HG03460 (cell line): ENCODE results near the gene SMIM21.

Source experiments
- ATAC-seq: cut with Tn5 transposase; IDR thresholded peaks from one replicate; pipeline ENCODE4 v1.9.1; 2021; ENCODE audit not compliant: unreplicated experiment

Gene SMIM21

DNA sequence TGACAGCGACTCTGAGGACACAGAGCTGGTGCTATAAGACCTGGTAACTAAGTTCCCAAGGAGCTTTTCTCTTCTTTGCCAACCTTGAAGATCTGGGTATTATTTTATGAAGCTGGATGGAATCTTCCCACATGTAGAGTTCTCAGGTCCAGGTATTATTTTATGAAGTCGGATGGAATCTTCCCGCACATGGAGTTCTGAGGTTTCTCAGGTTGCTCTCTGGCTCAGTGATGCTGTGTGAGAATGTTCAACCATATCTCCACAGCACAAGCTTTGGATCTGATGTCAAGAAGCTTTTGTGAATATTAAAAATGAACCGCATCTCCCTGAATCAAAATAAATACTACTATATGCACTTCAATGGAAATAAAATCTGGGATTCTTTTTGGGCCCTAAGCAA lies at the start of gene SMIM21:
Gene SMIM21, minus strand, starts transcription at position 101 of the 400 bp plus-strand sequence. CDS start 140 bp downstream, outside the sequence.
- ATAC-seq: no peak

DNA sequence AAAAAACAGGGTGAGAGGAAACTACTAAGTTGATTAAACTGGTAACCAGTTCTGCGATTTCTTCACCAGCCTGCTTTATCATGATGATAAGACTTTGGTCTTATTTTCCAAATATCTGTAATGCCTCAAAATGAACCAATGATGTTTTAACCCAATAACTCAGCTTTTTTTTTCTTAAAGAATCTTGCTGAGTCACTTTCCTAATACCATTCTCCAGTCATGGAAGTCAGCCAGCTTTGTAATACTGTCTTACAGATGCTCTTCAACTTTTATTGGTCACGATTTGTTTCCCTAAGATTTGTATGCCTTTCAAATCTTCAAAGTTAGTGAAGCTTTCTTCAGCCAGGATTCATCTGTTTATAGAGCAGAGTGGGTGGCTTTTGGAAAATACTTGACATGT lies 47.7 kb upstream of the SMIM21 start:
- no peak for ATAC-seq

DNA sequence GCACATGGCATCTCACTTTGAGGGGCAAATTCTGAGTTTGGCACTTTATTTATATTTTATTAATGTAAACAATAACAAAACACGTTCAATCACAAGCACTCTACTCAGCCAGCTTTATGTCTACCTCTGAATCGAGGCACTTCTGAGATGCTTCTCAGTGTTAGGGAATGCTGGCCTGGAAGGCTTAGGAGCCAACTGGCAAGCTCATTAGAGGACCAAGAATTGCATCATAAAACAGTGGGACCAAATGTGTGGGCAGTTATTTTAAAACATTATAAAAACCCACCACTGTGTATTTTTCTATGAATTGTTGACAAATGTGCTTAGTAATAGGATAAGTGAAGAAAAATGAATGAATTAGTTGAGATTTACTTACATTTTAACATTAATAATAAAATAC lies 46.8 kb upstream of the SMIM21 start:
- no peak for ATAC-seq

DNA sequence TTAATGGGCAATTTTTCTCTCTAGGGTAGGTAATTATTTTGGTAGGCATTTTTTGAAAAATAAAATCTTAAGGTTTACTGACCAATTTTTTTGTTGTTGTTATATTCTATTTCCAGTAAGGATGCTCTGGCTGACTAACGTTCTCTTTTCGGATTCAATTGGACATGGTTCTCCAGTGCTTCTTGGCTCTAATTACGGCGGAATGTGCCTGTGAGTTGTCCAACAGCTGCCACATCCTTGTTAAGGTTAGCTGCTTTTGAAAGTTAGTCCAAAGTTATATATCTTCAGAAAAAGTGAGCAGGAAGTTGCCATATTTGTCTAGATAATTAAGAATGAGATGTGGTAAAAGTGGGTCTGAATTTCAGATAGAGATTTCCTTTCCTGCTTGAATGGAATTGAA lies 45.8 kb upstream of the SMIM21 start:
- ATAC-seq: no peak

DNA sequence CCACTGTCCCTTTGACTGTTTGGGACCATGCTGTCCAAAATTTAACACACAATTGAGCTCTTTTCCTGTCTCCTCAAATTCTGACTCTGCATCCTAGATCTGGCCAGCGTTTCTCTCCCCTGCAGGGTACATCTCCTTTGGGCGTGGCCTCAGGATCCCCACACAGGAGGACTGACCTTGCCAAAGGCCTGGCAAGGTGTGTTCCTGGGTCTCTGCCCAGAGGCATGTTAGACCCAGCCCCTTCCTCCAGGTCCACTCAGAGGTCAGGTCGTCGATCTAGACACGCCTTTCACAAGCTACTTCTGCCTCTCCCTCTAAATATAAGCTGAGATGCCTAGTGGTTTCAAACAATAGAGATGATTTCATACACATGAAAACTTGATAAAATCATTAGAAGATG lies 45.4 kb upstream of the SMIM21 start:
- no peak for ATAC-seq

DNA sequence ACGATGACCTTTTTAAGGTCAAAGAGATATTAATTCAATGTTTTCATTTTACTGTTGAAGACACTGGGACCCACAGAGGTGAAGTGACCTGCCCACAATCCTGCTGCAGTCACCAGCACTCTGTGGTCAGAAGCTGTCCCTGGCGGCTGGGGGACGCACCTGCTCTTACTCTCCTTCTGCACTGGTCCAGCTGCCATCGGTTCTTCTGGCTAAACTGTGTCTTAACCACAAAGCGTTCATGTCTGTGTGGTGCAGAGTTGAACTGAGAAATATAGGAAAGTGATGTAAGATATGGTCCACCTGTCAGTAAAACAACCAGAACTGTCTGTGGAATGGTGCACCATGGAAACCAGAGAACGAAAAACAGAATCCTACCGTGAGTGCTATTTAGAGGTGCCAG lies 44.9 kb upstream of the SMIM21 start:
- no peak for ATAC-seq

DNA sequence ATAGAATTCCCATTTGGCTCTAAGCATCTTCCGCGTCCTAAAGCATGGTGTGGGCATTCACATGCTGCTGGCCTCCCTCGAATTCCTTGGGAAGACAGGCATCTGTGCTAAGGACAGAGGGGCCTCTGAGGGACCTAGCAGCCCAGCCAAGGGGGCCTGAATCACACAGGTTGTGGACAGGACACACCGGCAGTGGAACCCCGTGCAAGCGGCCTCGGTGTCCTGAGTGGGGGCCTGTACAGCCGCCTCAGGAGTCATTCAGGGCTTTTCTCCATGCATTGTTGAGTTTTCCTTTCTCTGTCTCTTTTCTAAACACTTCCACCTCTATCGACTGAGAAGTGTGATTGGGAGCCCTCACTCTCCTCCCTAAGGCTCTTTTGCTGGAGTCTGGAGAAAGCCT lies 44.3 kb upstream of the SMIM21 start:
- no peak for ATAC-seq

DNA sequence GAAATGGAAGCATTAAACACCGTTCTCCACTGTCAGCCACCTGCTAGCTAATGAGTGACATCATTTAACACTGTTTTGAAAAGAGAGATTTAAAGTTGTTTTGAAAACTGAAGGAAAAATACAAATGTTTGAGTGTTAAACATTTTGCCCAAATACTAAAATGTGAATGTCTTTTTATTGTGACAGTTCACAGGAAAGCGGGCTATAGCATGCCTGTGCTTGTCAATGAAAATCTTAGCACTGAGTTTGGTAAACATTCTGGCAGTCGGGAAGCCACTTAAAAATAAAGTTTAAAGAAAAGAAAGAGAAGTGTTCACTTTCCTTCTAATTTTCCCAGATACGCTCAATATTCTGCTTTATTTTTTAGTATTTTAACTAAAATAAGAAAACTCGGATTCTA lies 40.3 kb upstream of the SMIM21 start:
- no peak for ATAC-seq

DNA sequence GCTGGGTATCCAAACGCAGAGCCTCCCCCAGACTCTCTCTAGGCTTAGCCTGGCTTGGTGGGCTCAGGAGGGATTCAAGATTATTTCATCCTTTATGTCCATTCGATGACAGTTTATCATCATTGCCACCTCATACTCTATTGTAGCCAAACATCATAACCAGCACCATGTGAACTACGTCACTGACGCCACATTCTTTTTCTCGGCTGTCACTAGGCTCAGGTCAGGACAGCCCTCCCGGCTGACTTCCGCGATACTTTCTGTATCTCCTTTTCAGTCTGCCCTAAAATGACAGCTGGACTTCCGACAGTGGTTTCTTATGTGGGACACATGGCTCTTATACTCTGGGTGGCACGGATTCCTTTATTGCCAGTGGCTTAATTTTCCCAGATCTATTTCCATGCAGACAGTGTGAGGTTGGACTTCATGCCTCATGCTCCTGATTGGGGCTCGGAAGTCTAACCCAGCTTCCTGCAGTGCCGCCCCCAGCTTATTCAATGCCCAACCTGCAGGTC lies 39.8 kb upstream of the SMIM21 start:
- no peak for ATAC-seq

DNA sequence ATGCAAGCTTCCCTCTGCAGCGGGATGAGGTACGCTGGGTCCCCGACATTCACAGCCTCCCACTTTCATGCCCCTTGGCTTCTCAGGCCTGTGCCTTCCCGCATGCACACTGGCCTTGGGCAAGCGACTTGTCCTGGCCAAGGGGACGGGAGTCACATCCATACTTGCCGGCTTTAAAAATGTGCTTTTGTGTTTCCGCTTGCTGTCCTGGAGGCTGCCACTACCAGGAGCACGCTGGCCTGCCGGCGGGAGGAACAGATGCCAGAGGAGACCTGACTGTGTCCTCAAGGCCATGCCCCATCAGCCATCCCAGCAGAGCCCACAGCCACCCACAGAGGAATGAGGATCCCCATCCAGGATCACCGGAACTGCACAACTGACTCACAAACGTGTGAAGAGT lies 36.9 kb upstream of the SMIM21 start:
- no peak for ATAC-seq

DNA sequence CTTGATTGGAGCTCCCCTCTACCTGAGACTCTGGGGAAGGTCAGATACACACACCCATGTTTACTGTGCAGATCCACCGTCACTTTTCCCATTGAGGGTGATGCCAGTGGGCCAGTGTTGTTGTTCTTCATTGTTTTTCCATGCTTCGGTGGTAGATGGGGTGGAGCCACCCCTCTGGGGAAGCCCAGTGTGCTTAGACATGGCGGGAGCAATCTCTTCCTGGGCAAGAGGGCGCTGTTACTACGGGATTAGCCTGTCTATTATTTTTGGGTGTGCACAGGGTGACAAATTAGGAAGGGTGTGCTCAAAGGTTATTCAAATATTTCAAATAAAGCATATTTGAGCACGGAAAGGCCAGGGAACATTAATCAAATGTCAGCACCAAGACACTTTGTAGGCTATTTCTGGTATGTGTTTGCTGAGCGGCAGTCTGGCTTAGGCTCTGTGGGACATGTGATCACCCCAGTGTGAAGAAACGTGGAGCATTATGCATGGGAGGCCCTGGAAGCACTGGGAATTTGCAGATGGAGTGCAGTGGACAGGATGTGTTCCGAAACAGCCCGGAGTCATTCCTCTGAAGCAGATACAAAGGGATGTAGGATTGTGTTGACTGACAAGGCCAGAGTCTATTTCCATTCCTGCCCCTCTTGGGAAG lies 34.8 kb upstream of the SMIM21 start:
- ATAC-seq: no peak

DNA sequence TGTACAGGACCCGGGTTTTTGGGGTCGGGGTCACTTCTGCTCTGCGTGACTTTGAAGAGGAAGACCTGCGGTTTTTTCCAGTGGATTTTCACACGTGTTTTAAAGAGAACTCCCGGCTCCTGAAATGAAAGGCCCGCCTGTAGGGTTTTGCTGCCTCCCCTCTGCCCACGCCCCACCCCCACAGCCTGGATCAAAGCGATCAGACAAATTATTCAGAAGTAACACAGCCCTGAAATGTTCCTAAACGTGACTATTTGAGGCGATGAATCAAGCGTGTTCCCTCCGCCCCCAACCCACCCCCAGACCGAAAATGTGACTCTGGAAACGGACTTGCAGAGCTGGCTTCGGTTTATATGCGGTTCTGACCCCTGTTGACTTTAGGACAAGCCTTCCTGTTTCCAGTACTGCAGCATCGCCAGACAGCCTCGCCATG lies 28.7 kb upstream of the SMIM21 start:
- ATAC-seq: no peak

DNA sequence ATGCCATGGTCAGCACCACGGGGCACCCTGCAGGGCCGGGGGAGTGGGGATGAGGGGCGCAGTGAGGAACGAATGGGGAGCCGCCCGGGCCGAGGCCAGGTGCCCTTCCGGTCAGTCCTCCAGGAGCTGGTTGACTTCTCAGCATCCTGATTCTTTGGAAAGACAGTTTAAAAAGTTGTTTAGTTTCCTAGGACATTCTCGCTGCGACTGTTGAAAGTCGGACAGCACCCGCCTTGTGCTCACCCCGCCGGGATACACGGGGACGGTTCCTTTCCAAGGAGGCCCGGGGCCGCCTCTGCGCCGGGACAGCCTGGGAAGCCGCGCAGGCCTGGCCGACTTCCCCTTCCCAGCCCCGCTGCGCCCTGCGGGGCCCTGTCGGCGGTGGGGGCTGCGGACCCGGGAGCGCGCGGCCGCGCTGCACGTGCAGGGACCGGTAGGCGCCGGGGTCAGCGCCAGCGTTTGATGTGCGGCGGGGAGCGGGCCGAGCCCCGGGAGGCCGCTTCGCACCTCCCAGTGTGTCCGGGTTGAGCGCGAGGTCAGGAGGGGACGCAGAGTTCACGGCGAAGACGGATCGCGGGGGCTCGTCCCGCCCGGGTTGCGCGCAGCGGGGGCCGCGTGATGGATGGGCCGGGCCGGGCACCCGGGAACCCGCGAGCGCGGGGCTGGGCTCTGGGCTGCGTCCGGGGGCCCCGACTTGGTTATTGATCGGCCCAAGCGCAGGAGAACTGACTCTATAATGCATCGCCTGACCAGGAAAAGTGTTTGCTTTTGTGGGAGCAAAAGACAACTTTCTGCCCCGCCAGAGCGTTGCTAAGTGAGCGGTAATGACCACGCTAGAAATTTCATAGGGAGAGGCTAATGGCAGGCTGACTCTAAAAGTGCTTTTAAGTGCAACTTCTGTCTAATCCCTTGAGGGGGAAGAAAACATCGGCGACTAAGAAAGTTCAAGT lies 28.0 kb upstream of the SMIM21 start:
- no peak for ATAC-seq

DNA sequence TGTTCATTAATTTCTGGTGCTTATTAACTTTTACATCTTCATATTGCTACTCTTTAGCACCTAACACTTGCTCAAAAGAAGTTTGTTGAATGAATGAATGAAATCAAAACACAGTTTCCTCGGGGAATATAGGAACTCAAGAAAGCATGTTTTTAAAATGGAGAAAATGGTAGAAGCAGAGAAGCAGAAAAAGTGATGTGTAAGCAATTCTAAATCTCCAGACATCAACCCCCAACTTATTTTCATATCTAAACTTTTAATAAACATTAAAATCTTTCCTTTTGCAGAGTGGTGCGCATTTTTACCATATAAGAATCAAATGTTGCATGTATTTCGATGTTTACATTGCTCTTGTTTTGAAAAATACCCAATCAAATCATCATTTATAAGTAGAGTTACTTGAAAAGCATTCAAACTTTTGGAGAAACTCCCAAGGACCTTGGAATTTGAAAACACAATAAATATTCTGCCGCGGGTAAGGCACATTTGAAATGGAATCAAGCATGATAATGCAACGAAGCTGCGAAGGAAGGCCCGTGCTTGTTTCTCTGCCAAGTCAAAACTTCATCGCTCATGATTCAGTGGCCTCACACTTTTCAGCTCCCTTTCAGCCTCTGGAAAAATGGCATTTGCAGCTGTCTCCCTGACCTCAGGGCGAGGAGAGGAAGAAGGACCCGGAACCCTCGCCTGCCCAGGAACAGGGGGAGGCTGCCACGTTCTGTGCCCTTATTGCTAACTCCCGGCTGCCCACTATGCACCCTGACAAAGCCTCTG lies 26.7 kb upstream of the SMIM21 start:
- no peak for ATAC-seq

DNA sequence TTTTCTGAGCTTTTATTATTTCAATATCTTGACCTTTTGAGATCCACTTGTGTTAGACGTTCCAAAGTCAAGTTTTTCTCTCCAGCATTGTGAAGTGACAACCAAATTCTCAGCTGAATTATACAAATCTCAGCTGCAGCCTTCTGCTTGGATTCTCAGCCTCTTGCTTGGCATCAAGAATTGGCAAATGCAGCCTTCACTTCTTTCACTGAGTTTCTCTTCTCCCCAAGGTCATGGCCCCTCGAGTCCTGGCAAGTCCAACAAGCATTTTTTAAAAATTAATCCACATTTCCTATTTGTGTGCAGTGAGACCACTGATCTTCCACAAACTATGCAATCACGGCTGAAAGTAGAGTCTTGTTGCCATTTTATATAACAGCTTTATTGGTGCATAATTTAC lies 23.4 kb upstream of the SMIM21 start:
- ATAC-seq: no peak

DNA sequence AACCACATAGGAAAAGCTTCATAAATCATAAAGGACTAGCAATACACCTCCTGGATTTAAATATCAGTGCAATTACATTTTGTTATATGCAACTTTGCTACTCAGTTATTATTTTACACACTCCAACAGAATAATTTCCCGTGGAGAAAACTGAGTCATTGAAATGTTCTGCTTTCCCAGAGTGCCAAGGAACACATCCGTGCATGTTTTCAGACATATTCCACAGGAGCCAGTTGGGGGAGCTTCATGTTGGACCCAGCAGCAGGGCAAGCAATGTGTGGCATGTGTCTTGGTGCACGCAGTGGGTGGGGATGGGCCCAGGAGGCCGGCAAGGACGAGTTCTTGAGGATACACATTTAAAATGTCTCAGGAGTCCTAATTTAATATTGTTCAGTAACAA lies 14.4 kb upstream of the SMIM21 start:
- no peak for ATAC-seq

DNA sequence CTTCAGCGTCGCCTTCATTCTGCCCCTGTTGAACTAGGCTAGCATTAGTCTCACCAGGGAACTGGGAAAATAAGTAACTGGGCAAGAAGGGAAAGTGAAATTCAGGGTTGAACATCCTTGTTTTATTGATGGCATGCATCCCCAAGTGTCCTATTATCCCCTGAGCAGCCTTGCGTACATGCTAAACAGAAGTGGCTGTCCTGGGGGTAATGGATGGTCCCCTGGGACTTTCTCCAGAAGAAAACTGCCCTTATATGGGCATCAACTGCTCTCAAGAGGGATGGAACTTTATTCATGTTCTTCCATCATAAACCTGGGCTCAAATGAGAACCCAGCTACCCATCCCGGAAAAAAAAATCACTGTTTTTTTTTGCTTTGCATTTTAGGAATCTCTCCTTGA lies 11.8 kb upstream of the SMIM21 start:
- ATAC-seq: no peak

DNA sequence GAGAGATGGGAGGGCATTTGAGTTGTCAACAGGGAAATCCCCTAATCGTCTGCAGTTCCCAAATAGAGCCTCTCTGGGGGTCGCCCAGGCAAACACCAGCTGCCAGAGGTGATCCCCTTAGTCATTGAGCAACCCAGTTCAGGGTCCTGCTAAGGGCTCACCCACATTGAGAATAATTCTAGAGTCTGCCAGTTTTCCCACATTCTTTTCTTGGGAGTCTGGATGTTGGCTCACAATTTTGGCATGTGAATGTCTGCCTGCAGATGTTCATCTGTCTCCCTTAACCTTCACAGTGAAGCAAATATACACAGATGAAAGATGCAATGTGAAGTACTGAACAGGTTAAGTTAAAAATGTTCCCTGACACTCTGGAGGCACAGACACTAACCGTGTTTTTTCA lies 11.4 kb upstream of the SMIM21 start:
- no peak for ATAC-seq

DNA sequence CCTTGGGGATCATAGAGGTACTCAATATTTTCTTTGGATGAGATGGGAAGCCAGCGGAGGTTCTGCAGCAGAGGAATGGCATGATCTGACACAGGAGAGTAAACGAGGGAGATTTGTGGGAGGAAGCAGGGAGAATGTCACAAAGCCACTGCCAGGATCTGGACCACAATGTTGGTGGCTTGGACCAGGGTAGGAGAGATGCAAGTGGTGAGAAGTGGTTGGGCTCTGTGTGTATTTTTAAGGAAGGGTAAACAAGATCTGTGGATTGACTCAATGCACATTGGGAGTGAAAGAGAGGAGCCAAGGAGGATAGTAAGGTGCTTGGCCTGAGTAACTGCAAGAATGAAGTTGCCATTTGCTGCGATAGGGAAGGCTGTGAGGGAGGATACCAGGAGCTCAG lies 10.5 kb upstream of the SMIM21 start:
- ATAC-seq: no peak

DNA sequence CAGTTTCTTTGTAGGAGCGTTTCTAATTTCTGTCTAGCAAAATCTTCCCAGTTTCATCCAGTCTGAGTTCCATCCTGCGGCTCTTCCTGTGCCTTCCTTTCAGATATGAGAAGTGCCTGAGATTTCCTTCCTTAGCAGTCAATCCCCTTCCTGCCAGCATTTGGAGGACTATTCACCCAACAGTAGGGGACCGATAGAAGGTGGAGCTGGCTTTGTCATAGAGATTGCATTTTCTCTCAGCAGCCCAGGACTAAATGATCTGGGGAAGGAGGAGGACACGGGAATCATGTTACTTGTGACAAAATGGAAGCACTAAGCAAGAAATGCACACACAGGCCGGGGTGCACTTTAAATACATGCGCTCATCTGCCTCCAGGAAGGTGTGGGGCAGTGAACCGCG lies 5.6 kb upstream of the SMIM21 start:
- ATAC-seq: no peak

DNA sequence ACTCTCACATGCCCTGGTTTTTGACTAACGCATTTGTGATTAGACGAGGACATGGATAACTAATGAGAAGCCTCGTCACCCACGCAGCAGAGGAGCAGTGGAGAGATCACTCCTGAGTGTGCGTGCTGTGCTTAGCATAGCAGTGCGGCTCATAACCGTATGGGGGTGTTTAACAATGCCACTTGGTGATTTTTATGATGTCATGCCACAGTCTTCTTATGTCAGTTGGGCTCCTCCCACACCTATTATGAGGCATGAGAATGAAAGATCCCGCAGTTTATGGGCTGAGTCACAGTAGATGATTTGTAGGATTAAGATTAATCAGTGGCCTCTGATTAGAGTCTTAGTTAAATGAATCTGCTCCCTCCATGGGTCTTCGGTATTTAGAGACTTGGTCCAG lies 2.5 kb upstream of the SMIM21 start:
- ATAC-seq: no peak
